Testis (tissue), 2 donors: Measurements from ENCODE around the gene STRN3.
"Not testable (repeated sequence)": the region's sequence is repeated elsewhere in the genome, so short reads cannot be mapped to it uniquely, and the experiment has no call there.

ENCODE experiments used
- CTCF ChIP-seq, 3 experiments: fragments of 450-650 bp in 2 of 3; fragments of 200-600 bp in 1 of 3; sonication (generic) in 1 of 3; IDR thresholded peaks; one replicate each; pipeline ENCODE4 v1.5.1; 2016 to 2019; ENCODE audit warnings: antibody characterized with exemption in 3 of 3, mild to moderate bottlenecking in 2 of 3, moderate library complexity in 1 of 3
- POLR2A ChIP-seq: fragments of 450-650 bp; IDR thresholded peaks from one replicate; pipeline ENCODE4 v1.6.1; 2017; ENCODE audit warnings: antibody characterized with exemption, mild to moderate bottlenecking, moderate library complexity

- TF ChIP-seq CTCF (IDR thresholded peaks at IDR 0.05); POLR2A: not testable (repeated sequence)
These were observed 129.1 kb downstream of the STRN3 start for GRCh38 chr14:30897121-30897520.
